ENCODE results near the gene BICC1.
"Not testable (repeated sequence)": the region's sequence is repeated elsewhere in the genome, so short reads cannot be mapped to it uniquely, and the experiment has no call there.

BICC1 gene

DNA sequence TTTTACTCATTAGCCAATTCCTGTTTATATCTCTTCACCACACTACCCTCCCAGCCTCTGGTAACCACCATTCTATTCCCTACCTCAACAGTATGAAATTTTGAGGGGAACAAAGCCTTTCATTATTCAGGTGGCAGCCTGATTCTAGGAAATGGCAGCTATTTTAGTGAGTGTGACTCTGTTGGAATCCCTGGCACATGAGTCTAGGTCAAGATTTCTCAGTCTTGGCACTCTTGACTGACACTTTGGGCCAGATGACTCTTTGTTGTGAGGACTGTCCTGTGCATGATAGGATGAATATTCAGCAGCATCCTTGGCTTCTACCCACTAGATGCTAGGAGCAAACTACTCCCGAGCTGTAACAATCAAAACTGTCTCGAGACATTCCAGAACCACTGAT, 341.0 kb downstream of the BICC1 start:
- Histone ChIP-seq H3K79me2 (ENCODE audit: control insufficient read depth, insufficient read depth, low read length, unreplicated experiment) (no peaks in the 10 kb centered on the region), H3K27ac (ENCODE audit: low read depth, low read length) (no peak overlapping the region), H3K36me3 (ENCODE audit: insufficient read depth, low read length) (peaks cover 6% of the 10 kb centered on the region)

GRCh38 chr10:58854811-58855210, 342.1 kb downstream of the BICC1 start:
- no peak overlapping the region for H3K4me3 ChIP-seq (ENCODE audit: low read depth, low read length)
- no peaks in the 10 kb centered on the region for H3K27me3 ChIP-seq (ENCODE audit: insufficient read depth, low read length)
- peaks cover 6% of the 10 kb centered on the region for H3K36me3 ChIP-seq (ENCODE audit: insufficient read depth, low read length)
- no peak overlapping the region for H3K27ac ChIP-seq (ENCODE audit: low read depth, low read length)
- H3K79me2 ChIP-seq (ENCODE audit: control insufficient read depth, insufficient read depth, low read length, unreplicated experiment): no peaks in the 10 kb centered on the region
- H3K4me1 ChIP-seq (ENCODE audit: control insufficient read depth, insufficient read depth, low read length, unreplicated experiment): peaks cover 39% of the 10 kb centered on the region
- H2AFZ ChIP-seq (ENCODE audit: low read length, unreplicated experiment): no peak overlapping the region

More for the DNA sequence above, 341.0 kb downstream of the BICC1 start:
- Histone ChIP-seq H3K4me1 (ENCODE audit: control insufficient read depth, insufficient read depth, low read length, unreplicated experiment) (peaks cover 39% of the 10 kb centered on the region), H2AFZ (ENCODE audit: low read length, unreplicated experiment) (no peak overlapping the region), H3K27me3 (ENCODE audit: insufficient read depth, low read length) (no peaks in the 10 kb centered on the region), H3K4me3 (ENCODE audit: low read depth, low read length) (no peak overlapping the region)

GRCh38 chr10:58856508-58857240, 344.0 kb downstream of the BICC1 start:
- Histone ChIP-seq H3K4me3 (ENCODE audit: low read depth, low read length) (peak overlapping the region; percentile 8; the same call in 1 of the 2 replicates), H3K27ac (ENCODE audit: low read depth, low read length) (peak overlapping the region; percentile 85), H3K36me3 (ENCODE audit: insufficient read depth, low read length) (peaks cover 6% of the 10 kb centered on the region), H3K4me1 (ENCODE audit: control insufficient read depth, insufficient read depth, low read length, unreplicated experiment) (peaks cover 34% of the 10 kb centered on the region), H3K27me3 (ENCODE audit: insufficient read depth, low read length) (no peaks in the 10 kb centered on the region), H2AFZ (ENCODE audit: low read length, unreplicated experiment) (no peak overlapping the region), H3K79me2 (ENCODE audit: control insufficient read depth, insufficient read depth, low read length, unreplicated experiment) (no peaks in the 10 kb centered on the region)

- Histone ChIP-seq H3K79me2 (ENCODE audit: control insufficient read depth, insufficient read depth, low read length, unreplicated experiment) (no peaks in the 10 kb centered on the region), H3K27ac (ENCODE audit: low read depth, low read length) (peak overlapping the region; percentile 85), H3K4me3 (ENCODE audit: low read depth, low read length) (peak overlapping the region; percentile 8; the same call in 1 of the 2 replicates), H3K36me3 (ENCODE audit: insufficient read depth, low read length) (peaks cover 6% of the 10 kb centered on the region), H2AFZ (ENCODE audit: low read length, unreplicated experiment) (no peak overlapping the region), H3K4me1 (ENCODE audit: control insufficient read depth, insufficient read depth, low read length, unreplicated experiment) (peaks cover 29% of the 10 kb centered on the region), H3K27me3 (ENCODE audit: insufficient read depth, low read length) (no peaks in the 10 kb centered on the region)
These were observed 344.7 kb downstream of the BICC1 start for GRCh38 chr10:58857251-58857805.

DNA sequence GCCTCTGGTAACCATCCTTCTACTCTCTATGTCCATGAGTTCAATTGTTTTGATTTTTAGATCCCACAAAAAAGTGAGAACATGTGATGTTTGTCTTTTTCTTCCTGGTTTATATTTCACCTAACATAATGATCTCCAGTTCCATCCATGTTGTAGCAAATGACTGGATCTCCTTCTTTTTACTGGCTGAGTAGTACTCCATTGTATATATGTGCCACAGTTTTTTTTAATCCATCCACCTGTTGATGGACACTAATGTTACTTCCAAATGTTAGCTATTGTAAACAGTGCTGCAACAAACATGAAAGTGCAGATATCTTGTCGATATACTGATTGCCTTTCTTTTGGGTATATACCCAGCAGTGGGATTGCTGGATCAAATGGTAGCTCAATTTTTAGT, 345.5 kb downstream of the BICC1 start:
- not testable (repeated sequence) for H3K4me3 ChIP-seq (ENCODE audit: low read depth, low read length); H3K27ac ChIP-seq (ENCODE audit: low read depth, low read length); H3K36me3 ChIP-seq (ENCODE audit: insufficient read depth, low read length); H3K79me2 ChIP-seq (ENCODE audit: control insufficient read depth, insufficient read depth, low read length, unreplicated experiment); H2AFZ ChIP-seq (ENCODE audit: low read length, unreplicated experiment); H3K27me3 ChIP-seq (ENCODE audit: insufficient read depth, low read length)
- H3K4me1 ChIP-seq (ENCODE audit: control insufficient read depth, insufficient read depth, low read length, unreplicated experiment): peaks cover 29% of the 10 kb centered on the region

GRCh38 chr10:58859526-58859925, 346.9 kb downstream of the BICC1 start:
- no peak overlapping the region for H2AFZ ChIP-seq (ENCODE audit: low read length, unreplicated experiment)
- H3K36me3 ChIP-seq (ENCODE audit: insufficient read depth, low read length): peaks cover 6% of the 10 kb centered on the region
- H3K27me3 ChIP-seq (ENCODE audit: insufficient read depth, low read length): no peaks in the 10 kb centered on the region
- H3K79me2 ChIP-seq (ENCODE audit: control insufficient read depth, insufficient read depth, low read length, unreplicated experiment): no peaks in the 10 kb centered on the region
- H3K4me1 ChIP-seq (ENCODE audit: control insufficient read depth, insufficient read depth, low read length, unreplicated experiment): peaks cover 27% of the 10 kb centered on the region
- H3K27ac ChIP-seq (ENCODE audit: low read depth, low read length): no peak overlapping the region
- H3K4me3 ChIP-seq (ENCODE audit: low read depth, low read length): no peak overlapping the region

GRCh38 chr10:58867683-58868082, 355.0 kb downstream of the BICC1 start:
- H2AFZ ChIP-seq (ENCODE audit: low read length, unreplicated experiment): no peak overlapping the region
- H3K4me3 ChIP-seq (ENCODE audit: low read depth, low read length): no peak overlapping the region
- no peaks in the 10 kb centered on the region for H3K27me3 ChIP-seq (ENCODE audit: insufficient read depth, low read length)
- no peaks in the 10 kb centered on the region for H3K79me2 ChIP-seq (ENCODE audit: control insufficient read depth, insufficient read depth, low read length, unreplicated experiment)
- no peaks in the 10 kb centered on the region for H3K36me3 ChIP-seq (ENCODE audit: insufficient read depth, low read length)
- no peak overlapping the region for H3K27ac ChIP-seq (ENCODE audit: low read depth, low read length)
- H3K4me1 ChIP-seq (ENCODE audit: control insufficient read depth, insufficient read depth, low read length, unreplicated experiment): peaks cover 9% of the 10 kb centered on the region

- Histone ChIP-seq H3K4me1 (ENCODE audit: control insufficient read depth, insufficient read depth, low read length, unreplicated experiment) (peaks cover 9% of the 10 kb centered on the region), H3K4me3 (ENCODE audit: low read depth, low read length) (no peak overlapping the region), H2AFZ (ENCODE audit: low read length, unreplicated experiment) (no peak overlapping the region), H3K27ac (ENCODE audit: low read depth, low read length) (no peak overlapping the region), H3K79me2 (ENCODE audit: control insufficient read depth, insufficient read depth, low read length, unreplicated experiment) (no peaks in the 10 kb centered on the region), H3K27me3 (ENCODE audit: insufficient read depth, low read length) (no peaks in the 10 kb centered on the region), H3K36me3 (ENCODE audit: insufficient read depth, low read length) (no peaks in the 10 kb centered on the region)
These were observed 356.2 kb downstream of the BICC1 start for GRCh38 chr10:58868736-58869435.

DNA sequence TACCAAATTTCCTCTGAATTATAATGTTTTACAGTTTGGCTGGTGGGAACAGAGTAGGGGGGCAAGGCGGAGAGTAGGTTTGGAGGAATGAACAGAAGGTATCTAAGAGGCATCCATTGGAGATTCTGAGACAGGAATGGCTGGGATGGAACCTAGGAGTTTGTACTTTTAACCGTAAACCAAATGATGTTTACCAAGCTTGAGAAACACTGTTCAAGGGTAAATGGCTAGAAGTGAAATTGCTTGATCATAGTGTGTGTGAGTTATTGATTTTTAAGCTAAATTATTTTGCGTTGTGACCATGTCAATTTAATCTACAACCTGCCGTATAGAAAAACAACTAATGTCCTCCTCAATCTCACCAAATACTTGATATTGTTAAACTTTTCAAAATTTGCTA, 357.4 kb downstream of the BICC1 start:
- Histone ChIP-seq H3K27ac (ENCODE audit: low read depth, low read length) (no peak overlapping the region), H3K79me2 (ENCODE audit: control insufficient read depth, insufficient read depth, low read length, unreplicated experiment) (no peaks in the 10 kb centered on the region), H2AFZ (ENCODE audit: low read length, unreplicated experiment) (peak overlapping the region; percentile 32), H3K36me3 (ENCODE audit: insufficient read depth, low read length) (no peaks in the 10 kb centered on the region), H3K4me3 (ENCODE audit: low read depth, low read length) (no peak overlapping the region), H3K4me1 (ENCODE audit: control insufficient read depth, insufficient read depth, low read length, unreplicated experiment) (peaks cover 9% of the 10 kb centered on the region), H3K27me3 (ENCODE audit: insufficient read depth, low read length) (no peaks in the 10 kb centered on the region)

DNA sequence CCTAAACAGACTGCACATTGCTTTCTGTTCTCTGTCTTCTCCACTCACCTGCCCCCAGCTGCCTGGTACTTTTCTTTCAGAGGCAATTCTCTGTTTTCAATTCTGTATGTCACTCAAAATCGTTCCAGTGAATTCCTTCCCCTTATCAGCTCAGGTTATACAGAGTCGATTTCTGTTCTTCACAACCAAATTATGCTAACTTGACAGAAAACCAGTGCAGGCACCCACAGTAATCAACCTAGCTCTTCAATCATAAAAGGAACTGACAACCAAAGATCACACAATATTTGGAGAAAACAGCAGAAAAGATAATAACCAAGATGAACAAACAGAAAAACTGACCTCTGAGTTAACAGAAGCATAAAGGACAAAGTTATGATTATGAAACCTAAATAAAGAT, 360.5 kb downstream of the BICC1 start:
- peaks cover 9% of the 10 kb centered on the region for H3K4me1 ChIP-seq (ENCODE audit: control insufficient read depth, insufficient read depth, low read length, unreplicated experiment)

More for the DNA sequence above, 360.5 kb downstream of the BICC1 start:
- Histone ChIP-seq H3K4me3 (ENCODE audit: low read depth, low read length) (no peak overlapping the region), H3K79me2 (ENCODE audit: control insufficient read depth, insufficient read depth, low read length, unreplicated experiment) (no peaks in the 10 kb centered on the region), H3K27ac (ENCODE audit: low read depth, low read length) (no peak overlapping the region), H3K27me3 (ENCODE audit: insufficient read depth, low read length) (no peaks in the 10 kb centered on the region), H2AFZ (ENCODE audit: low read length, unreplicated experiment) (no peak overlapping the region), H3K36me3 (ENCODE audit: insufficient read depth, low read length) (no peaks in the 10 kb centered on the region)
